ENCODE data around the gene ABCA9.
"Not testable (repeated sequence)": the region's sequence is repeated elsewhere in the genome, so short reads cannot be mapped to it uniquely, and the experiment has no call there.

The ABCA9 gene

DNA sequence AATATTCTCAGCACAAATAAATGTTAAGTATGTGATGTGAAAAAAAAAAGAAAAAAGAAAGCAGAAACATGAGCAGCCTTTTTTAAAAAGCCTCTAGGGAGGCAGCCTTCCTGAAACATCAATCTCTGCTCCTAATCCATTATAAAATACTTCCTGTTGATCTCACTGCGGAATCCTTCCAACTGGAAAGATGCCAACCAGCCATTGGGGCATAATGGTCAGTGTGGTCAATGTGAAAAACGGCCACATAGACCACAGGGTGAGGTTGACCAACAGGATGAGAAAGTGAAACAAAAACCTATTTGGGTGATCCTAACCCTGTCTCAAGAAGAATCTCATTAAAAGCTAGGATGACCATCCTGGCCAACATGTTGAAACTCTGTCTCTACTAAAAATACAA lies 79.4 kb downstream of the ABCA9 start:
- H3K36me3 Mint-ChIP-seq (ENCODE audit: insufficient read depth), result no peaks in the 10 kb centered on the region
- H3K9me3 Mint-ChIP-seq, result peaks cover 0 to 7% of the 10 kb centered on the region in 2 donors
- ATAC-seq (replicated peaks) (no peak), DNase-seq (no peak)
- no peak overlapping the region for H3K4me3 Mint-ChIP-seq
- H3K27ac Mint-ChIP-seq, result no peak overlapping the region
- H3K27me3 Mint-ChIP-seq, result peaks cover 12 to 24% of the 10 kb centered on the region in 2 donors
- no peaks in the 10 kb centered on the region for H3K4me1 Mint-ChIP-seq (ENCODE audit: low read depth in 2 of 2)

DNA sequence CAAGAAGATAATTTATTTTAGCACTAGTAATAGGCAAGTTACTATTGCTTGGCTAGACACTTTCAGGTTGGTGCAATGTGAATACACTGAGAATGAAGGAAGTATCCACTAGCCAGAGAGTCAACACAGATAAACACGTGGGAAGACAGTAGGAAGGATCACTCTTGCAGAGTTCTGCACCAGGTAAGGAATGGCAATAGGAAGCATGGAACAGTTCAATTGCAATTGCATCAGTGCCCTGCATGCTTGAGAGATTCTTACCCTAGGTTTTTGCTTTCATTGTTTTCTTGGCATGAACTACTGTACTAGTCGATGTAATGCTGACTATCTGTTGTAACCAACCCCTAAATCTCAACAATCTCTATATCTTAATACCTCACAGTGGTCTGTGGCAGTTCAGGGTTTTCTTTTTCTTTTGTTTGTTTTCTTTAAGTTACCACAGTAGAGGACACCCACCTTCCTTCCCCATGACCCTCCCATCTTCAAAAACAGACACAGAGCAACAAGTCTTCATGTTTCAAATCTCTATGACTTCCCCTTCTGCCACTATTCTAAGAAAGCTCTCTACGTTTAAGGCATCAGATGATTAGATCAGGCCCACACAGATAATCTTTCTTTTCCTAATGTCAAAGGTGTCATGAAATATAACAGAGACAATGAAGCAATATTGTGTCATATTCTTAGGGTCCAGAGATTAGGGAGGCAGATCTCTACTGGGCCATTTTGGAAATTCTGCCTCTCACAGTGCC lies 87.5 kb downstream of the ABCA9 start:
- Mint-ChIP-seq H3K27ac (no peak overlapping the region), H3K9me3 (peaks cover 0 to 2% of the 10 kb centered on the region in 2 donors), H3K27me3 (peaks cover 36 to 52% of the 10 kb centered on the region in 2 donors), H3K4me1 (ENCODE audit: low read depth in 2 of 2) (no peaks in the 10 kb centered on the region), H3K36me3 (ENCODE audit: insufficient read depth) (peaks cover 4% of the 10 kb centered on the region), H3K4me3 (no peak overlapping the region)
- ATAC-seq (replicated peaks) (no peak), DNase-seq (no peak)

- Mint-ChIP-seq H3K4me3 (no peak overlapping the region), H3K9me3 (peaks cover 0 to 2% of the 10 kb centered on the region in 2 donors), H3K4me1 (ENCODE audit: low read depth in 2 of 2) (no peaks in the 10 kb centered on the region), H3K27me3 (peaks cover 32 to 46% of the 10 kb centered on the region in 2 donors), H3K27ac (no peak overlapping the region), H3K36me3 (ENCODE audit: insufficient read depth) (peaks cover 4% of the 10 kb centered on the region)
- ATAC-seq (replicated peaks) (no peak), DNase-seq (no peak)
Measured at GRCh38 chr17:68972119-68972704, 88.5 kb downstream of the ABCA9 start.

DNA sequence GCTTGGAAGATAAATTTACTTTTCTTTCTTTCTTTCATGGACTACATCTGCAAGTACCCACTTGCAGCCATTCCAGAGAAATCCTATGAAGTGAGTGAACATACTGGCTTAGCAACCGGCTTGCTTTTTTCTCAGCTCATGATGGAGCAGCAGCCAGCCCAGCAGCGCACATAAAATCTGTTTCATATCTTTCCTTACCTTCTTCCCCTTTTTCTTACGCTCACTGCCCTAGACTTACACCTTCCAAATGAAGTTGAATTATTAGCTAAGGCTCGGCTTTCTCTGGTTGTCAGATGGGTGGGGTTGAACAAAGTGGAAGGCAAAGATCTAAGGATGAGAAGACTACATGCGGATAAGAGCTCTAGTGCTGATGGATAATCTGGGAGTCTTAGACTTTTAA lies 91.6 kb downstream of the ABCA9 start:
- DNase-seq, result no peak
- no peaks in the 10 kb centered on the region for H3K4me1 Mint-ChIP-seq (ENCODE audit: low read depth in 2 of 2)
- peaks cover 18 to 21% of the 10 kb centered on the region in 2 donors for H3K27me3 Mint-ChIP-seq
- H3K4me3 Mint-ChIP-seq, result no peak overlapping the region
- no peaks in the 10 kb centered on the region for H3K9me3 Mint-ChIP-seq
- H3K27ac Mint-ChIP-seq, result no peak overlapping the region
- no peak for ATAC-seq (replicated peaks)
- H3K36me3 Mint-ChIP-seq (ENCODE audit: insufficient read depth), result peaks cover 4% of the 10 kb centered on the region

- ATAC-seq (replicated peaks) (no peak), DNase-seq (no peak)
- Mint-ChIP-seq H3K27ac (no peak overlapping the region), H3K36me3 (ENCODE audit: insufficient read depth) (no peaks in the 10 kb centered on the region), H3K9me3 (no peaks in the 10 kb centered on the region), H3K4me1 (ENCODE audit: low read depth in 2 of 2) (no peaks in the 10 kb centered on the region), H3K4me3 (no peak overlapping the region), H3K27me3 (peaks cover under 1 to 12% of the 10 kb centered on the region in 2 donors)
Measured at GRCh38 chr17:68963958-68964357, 96.8 kb downstream of the ABCA9 start.

- no peak for ATAC-seq (replicated peaks)
- H3K4me3 Mint-ChIP-seq, result no peak overlapping the region
- no peaks in the 10 kb centered on the region for H3K4me1 Mint-ChIP-seq (ENCODE audit: low read depth in 2 of 2)
- no peak overlapping the region for H3K27ac Mint-ChIP-seq
- H3K9me3 Mint-ChIP-seq, result no peaks in the 10 kb centered on the region
- H3K36me3 Mint-ChIP-seq (ENCODE audit: insufficient read depth), result no peaks in the 10 kb centered on the region
- no peak for DNase-seq
- peaks cover 0 to 8% of the 10 kb centered on the region in 2 donors for H3K27me3 Mint-ChIP-seq
Measured at GRCh38 chr17:68961214-68961882, 99.4 kb downstream of the ABCA9 start.

- not testable (repeated sequence) for H3K9me3 Mint-ChIP-seq; DNase-seq; H3K36me3 Mint-ChIP-seq (ENCODE audit: insufficient read depth); ATAC-seq (replicated peaks); H3K4me3 Mint-ChIP-seq; H3K27me3 Mint-ChIP-seq; H3K27ac Mint-ChIP-seq; H3K4me1 Mint-ChIP-seq (ENCODE audit: low read depth in 2 of 2)
Measured at GRCh38 chr17:68959117-68959516, 101.6 kb downstream of the ABCA9 start.

DNA sequence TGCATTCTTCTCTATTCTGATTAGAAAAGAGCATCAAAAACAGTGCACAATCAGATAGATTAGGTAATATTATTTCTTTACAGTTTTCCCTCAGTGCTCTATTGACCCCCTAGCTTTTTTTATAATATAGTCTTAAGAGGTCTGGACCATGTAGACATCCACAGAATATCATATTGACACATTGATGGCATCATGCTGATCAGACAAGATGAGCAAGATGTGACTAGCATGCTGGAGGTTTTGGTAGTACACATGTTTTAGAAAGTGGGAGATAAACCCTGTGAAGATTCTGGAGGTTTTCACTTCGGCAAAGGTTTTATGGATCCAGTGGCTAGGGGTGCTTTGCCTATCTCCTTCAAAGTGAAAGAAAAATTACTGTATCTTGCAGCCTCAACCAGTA lies 102.8 kb downstream of the ABCA9 start:
- ATAC-seq (replicated peaks) (no peak), DNase-seq (no peak)

DNA sequence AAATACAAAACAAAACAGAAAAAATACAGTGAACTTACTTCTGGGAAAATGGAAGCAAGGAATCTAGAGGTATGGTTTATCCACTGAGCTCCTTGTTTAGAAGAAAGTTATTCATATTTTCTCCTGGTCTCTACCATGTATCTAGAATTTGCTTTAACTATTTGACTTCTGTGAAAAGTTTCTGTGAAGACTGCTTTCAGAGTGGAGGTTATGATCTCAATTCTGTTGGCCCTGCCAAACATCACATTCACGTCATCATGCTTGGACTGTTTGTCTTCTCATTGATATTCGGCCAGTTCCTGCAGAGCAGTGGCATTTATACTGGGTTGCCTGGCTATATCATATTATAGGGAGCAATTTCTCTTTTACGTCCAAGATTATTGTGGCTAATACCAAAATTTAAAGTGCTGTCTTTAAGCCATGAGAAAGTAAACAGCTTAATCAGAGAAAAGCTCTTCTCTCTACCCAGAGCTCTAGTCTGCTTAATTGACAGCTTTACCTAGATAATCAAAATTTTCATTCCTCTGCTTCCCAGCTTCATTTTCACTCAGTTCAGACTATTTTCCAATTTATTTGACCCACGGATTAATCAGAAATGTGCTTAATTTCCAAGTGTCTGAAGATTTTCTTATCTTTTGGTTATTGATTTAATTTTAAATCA lies 105.4 kb downstream of the ABCA9 start, which contains the start of gene ABCA8:
TSS of gene ABCA8 (minus strand) at position 212 of the 661 bp plus-strand sequence. CDS start 13,358 bp downstream, outside the sequence.
- no peaks in the 10 kb centered on the region for H3K36me3 Mint-ChIP-seq (ENCODE audit: insufficient read depth)
- no peaks in the 10 kb centered on the region for H3K4me1 Mint-ChIP-seq (ENCODE audit: low read depth in 2 of 2)
- H3K27me3 Mint-ChIP-seq, result peaks cover 6 to 20% of the 10 kb centered on the region in 2 donors
- no peak within 1 kb of the TSS for H3K4me3 Mint-ChIP-seq
- DNase-seq, result no peak
- H3K27ac Mint-ChIP-seq, result no peak within 1 kb of the TSS
- ATAC-seq (replicated peaks), result no peak
- H3K9me3 Mint-ChIP-seq, result no peaks in the 10 kb centered on the region

More for the DNA sequence above, 102.8 kb downstream of the ABCA9 start:
- Mint-ChIP-seq H3K27me3 (peaks cover 5 to 12% of the 10 kb centered on the region in 2 donors), H3K4me1 (ENCODE audit: low read depth in 2 of 2) (no peaks in the 10 kb centered on the region), H3K4me3 (no peak overlapping the region), H3K27ac (no peak overlapping the region), H3K9me3 (no peaks in the 10 kb centered on the region), H3K36me3 (ENCODE audit: insufficient read depth) (no peaks in the 10 kb centered on the region)

GRCh38 chr17:68954146-68954896 lies 106.4 kb downstream of the ABCA9 start:
- Mint-ChIP-seq H3K9me3 (no peaks in the 10 kb centered on the region), H3K27ac (no peak overlapping the region), H3K27me3 (peaks cover 6 to 27% of the 10 kb centered on the region in 2 donors), H3K4me1 (ENCODE audit: low read depth in 2 of 2) (no peaks in the 10 kb centered on the region), H3K36me3 (ENCODE audit: insufficient read depth) (no peaks in the 10 kb centered on the region), H3K4me3 (no peak overlapping the region)
- DNase-seq (no peak), ATAC-seq (replicated peaks) (no peak)

DNA sequence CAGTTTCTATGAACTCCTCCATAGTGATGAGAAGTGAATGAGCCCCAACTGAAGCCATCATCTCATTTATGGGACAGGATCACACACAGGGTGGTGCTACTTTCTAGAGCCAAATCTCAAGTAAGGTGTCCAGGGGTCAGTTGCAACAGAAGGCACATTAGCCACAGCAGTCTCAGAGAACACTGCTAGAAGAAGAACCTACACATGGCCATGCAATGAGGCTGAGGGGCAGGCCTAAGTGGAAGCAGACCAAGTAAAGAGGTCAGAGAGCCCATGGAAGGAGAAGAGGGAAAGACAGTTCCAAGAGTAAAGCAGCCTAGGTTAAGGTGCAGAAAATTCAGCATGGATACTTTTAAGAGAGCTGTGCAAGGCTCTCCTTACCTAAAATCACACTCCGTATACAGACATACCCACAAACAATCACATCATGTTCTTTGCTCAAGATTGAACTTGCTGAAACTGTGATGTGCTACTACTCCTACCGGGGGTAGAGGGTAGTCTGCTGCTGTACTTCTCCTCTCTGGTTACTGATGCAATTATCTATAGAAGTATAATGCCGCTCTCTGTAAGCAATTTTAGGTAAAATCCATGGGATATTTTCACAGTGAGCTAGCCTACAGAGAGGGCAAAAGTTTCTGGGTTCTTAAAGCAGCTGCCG lies 107.3 kb downstream of the ABCA9 start:
- peaks cover 6 to 35% of the 10 kb centered on the region in 2 donors for H3K27me3 Mint-ChIP-seq
- no peaks in the 10 kb centered on the region for H3K4me1 Mint-ChIP-seq (ENCODE audit: low read depth in 2 of 2)
- no peaks in the 10 kb centered on the region for H3K36me3 Mint-ChIP-seq (ENCODE audit: insufficient read depth)
- H3K27ac Mint-ChIP-seq, result no peak overlapping the region
- DNase-seq, result no peak
- no peak overlapping the region for H3K4me3 Mint-ChIP-seq
- ATAC-seq (replicated peaks), result no peak
- no peaks in the 10 kb centered on the region for H3K9me3 Mint-ChIP-seq

GRCh38 chr17:68950725-68951124 lies 110.0 kb downstream of the ABCA9 start:
- H3K4me1 Mint-ChIP-seq (ENCODE audit: low read depth in 2 of 2), result no peaks in the 10 kb centered on the region
- H3K36me3 Mint-ChIP-seq (ENCODE audit: insufficient read depth), result no peaks in the 10 kb centered on the region
- no peak for ATAC-seq (replicated peaks)
- DNase-seq, result no peak
- no peaks in the 10 kb centered on the region for H3K9me3 Mint-ChIP-seq
- no peak overlapping the region for H3K27ac Mint-ChIP-seq
- peaks cover 6 to 35% of the 10 kb centered on the region in 2 donors for H3K27me3 Mint-ChIP-seq
- H3K4me3 Mint-ChIP-seq, result no peak overlapping the region

Data from effector memory CD8-positive, alpha-beta T cell (primary cell).